Lung microvascular endothelial cell (primary cell): ENCODE data around the gene WDTC1. TPM values are rescaled to one million over a fixed set of nuclear protein-coding genes. Genes with fewer than 3 reads are reported as not detected.
"Not testable (repeated sequence)": the region's sequence is repeated elsewhere in the genome, so short reads cannot be mapped to it uniquely, and the experiment has no call there.

Experiments
- DNase-seq, 2 donors: peaks; one replicate each; pipeline versions ENCODE4 v3.0.0 to v3.0.0-alpha.2; 2010; ENCODE audit warnings: low read depth in 2 of 2
- total RNA-seq: library from RNA; depleted of rRNA; stranded (reverse); fragments of >200 nt; gene quantifications from 2 replicates; pipeline ENCODE4 v1.2.1, GENCODE V29; 2014

Gene WDTC1
- total RNA-seq: 15.0 and 26.0 TPM in 2 replicates

DNA sequence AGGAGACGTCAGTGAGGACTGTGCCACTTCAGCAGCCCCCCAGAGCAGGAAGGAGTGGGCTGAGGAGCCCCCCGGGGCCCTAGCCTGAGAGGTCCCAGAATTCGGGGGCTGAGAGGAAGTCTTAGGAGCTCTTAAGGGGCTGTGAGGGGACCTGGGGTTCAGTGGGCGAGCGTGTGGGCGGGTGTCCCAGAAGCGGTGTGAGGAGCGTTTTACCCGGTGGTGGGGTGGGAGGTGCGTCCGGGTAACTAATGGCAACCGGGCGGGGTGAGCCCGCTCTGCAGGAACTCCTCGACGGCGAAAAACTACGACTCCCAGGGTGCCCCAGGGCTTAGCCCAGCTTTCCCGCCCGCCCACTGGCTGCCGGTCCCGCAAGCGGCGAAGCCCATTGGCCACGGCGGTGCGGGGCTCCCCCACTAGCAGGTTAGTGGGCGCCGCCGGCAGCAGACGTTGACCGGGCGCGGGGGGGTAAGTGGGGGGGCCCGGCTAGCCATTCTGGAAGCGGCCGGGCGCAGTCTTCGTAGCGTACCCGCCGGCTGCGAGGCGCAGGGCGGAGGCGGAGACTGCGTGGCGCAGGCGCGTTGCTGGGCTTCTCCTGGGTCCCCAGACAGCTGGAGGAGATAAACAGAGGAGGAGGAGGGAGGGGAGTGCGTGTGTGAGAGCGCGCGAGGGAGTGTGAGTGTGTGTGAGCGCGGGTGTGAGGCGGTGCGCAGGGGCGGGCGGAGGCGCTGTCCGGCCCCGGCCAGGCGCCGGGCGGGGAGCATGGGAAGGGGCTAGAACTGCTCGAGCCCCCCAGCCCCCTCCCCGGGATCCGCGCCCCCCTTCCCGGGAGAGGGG, at the start of gene WDTC1:
Gene WDTC1 (plus strand): TSS at position 584 of the 834 bp plus-strand sequence. CDS start 26,423 bp downstream, outside the sequence.
- peak; percentile 98 for DNase-seq

GRCh38 chr1:27184665-27185064, 49.8 kb upstream of the WDTC1 start:
- not testable (repeated sequence) for DNase-seq

DNA sequence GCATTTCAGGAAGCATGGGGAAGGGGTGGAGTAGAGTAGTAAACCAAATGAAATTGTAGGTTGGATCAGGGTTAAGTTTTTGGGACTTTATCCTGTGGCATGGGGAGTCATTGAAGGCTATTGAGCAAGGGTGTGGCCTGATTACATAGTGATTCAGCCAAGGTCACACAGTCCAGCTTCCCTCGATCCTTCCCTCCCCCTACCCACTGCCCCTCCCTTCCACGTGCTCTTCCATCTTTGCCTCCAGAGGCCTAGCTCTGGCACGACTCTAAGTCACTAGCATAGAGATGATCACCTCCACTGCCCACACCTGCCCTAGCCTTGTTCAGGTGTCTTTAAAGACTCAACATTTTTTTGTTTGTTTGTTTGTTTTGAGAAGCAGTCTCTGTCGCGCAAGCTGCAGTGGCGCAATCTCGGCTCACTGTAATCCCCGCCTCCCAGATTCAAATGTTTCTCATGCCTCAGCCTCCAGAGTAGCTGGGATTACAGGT, 42.3 kb upstream of the WDTC1 start:
- DNase-seq: no peak

- DNase-seq: no peak
These were observed 41.2 kb upstream of the WDTC1 start for GRCh38 chr1:27193194-27193593.

DNA sequence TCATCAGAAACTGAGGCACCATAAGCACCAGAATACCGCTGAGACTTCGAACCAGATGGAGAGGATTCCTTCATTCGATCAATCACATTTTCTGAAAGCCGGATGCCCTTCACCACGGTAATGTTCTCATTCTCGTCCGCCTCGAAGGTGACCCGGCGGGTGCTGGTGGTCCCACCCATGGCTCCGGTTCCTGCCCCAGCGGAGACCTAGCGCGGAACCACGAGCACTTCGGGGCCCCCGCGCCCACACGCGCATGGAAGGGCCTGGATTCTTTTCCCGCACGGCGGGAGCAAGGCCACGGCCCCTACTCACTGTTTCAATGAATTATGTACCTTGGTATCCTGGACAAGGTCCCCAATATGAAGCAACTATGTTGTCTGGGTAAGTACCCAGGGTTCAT, 33.1 kb upstream of the WDTC1 start:
- DNase-seq: no peak

DNA sequence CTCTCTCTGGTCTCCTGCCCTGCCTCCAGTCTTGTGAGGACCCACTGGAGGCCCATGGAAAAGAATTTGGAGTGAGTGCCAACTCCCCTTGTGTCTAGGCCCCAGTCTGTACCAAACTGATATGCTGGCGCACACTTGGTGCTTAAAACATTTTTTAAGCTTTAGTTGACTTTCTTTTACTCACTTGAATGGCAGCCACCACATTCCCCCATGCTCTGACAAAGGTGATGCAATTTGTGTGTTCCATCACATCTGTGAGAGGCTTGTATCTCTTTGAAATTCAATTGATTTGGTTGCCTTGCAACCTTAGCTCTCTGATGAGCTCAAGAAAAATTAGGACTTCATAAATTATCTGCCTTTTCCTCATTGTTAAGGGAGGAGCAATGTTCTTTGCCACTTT, 30.5 kb upstream of the WDTC1 start:
- no peak for DNase-seq

- not testable (repeated sequence) for DNase-seq
These were observed 27.2 kb upstream of the WDTC1 start for GRCh38 chr1:27207238-27207637.

DNA sequence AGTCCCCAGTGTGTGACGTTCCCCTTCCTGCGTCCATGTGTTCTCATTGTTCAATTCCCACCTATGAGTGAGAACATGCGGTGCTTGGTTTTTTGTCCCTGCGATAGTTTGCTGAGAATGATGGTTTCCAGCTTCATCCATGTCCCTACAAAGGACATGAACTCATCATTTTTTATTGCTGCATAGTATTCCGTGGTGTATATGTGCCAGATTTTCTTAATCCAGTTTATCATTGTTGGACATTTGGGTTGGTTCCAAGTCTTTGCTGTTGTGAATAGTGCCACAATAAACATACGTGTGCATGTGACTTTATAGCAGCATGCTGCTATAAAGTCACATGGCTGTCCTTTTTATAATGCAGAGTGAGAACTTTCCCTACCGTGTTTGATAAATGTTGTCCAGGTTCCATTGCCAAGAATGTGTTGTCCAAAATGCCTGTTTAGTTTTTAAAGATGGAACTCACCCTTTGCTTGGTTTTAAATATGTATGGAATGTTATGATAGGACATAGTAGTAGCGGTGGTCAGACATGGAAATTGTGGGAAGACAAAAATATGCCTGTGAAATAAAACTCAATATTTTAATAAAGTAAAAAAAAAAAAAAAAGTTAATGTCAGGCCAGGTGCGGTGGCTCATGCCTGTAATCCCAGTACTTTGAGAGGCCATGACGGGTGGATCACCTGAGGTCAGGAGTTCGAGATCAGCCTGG, 26.1 kb upstream of the WDTC1 start:
- not testable (repeated sequence) for DNase-seq

GRCh38 chr1:27216466-27216865, 18.0 kb upstream of the WDTC1 start:
- DNase-seq: no peak

DNA sequence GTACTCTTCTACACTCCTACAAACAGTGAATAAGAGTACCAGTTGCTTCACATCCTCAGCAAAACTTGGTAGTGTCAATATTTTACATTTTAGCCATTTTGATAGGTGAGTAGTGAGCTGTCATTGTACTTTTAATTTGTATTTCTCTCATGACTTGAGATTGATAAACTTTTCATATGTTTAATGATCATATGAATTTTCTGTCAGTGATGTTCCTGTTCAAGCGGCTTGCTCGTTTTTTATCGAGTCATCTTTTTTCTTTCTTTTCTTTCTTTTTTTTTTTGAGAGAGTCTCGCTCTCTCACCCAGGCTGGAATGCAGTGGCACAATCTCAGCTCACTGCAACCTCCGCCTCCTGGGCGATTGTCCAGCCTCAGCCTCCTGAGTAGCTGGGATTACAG, 17.0 kb upstream of the WDTC1 start:
- DNase-seq: no peak

GRCh38 chr1:27218736-27219135, 15.7 kb upstream of the WDTC1 start:
- no peak for DNase-seq

DNA sequence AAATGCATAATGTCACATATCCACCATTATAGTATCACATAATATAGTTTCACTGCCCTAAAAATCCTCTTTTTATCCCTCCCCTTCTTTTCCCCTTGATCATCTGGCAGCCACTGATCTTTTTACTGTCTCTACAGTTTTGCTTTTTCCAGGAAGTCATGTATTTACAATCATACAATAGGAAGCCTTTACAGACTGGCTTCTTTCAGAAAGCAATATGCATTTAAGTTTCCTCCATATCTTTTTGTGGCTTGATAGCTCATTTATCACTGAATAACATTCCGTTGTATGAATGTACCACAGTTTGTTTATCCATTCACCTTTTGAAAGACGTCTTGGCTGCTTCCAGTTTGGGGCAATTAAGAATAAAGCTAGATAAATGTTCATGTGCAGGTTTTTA, 14.3 kb upstream of the WDTC1 start:
- DNase-seq: no peak

- not testable (repeated sequence) for DNase-seq
These were observed 13.5 kb upstream of the WDTC1 start for GRCh38 chr1:27220702-27221497.

DNA sequence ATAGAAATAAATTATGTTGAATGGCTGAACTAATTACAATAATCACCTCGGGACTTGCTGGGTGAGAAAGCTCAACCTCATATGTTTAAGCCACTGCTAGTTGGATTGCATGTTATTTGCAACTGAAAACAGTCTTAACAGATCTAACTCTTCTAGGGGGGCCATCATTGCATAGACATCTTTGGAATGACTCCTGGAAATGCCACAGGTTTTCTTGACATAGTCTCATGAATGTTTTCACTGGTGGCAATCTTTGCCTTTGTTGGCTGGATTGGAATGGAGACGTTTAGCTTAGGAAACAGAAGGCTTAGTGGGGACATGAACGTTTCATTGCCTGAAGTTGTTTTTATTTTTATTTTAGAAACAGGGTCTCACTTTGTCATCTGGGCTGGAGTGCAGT, 8.8 kb upstream of the WDTC1 start:
- no peak for DNase-seq

- no peak for DNase-seq
These were observed 6.7 kb upstream of the WDTC1 start for GRCh38 chr1:27227765-27228164.

- DNase-seq: no peak
These were observed 774 bp upstream of the WDTC1 start for GRCh38 chr1:27233667-27234048.

DNA sequence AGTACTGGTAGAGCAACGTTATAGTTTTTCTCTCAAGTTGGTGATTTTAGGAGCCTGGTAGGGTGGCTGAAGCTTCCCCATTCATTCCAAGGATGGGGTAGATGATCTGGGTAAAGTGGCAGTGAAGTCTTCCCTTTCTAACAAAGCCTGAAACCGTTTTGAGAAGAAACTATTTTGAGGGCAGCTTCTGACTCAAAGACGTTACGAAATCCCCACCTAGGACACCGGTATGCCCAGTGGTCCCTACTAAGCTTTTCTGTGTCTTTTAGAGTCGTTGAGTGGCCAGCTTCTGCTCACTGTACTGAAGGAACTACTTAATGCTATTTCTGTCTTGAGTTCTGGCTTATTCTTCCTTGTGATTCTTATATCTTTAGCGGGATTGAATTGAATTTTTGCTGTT, 1.4 kb downstream of the WDTC1 start:
- DNase-seq: no peak

DNA sequence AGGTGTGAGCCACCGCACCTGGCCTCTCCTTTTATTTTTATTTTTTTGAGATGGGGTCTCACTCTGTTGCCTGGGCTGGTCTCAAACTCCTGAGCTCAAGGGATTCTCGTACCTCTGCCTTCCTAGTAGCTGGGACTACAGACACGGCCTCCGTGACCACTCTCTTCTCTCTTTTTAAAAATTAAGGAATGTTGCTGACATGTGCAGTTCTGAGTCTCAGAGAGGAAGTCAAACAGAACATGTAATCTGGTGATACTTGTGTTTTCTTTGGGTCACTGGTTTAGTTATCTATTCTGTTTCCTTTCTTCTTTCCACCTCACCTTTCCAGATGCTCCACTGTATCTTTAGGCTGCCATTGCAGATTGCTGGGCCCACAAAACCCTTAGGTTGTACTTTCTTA, 2.7 kb downstream of the WDTC1 start:
- no peak for DNase-seq

GRCh38 chr1:27238032-27238431, 3.6 kb downstream of the WDTC1 start:
- no peak for DNase-seq

DNA sequence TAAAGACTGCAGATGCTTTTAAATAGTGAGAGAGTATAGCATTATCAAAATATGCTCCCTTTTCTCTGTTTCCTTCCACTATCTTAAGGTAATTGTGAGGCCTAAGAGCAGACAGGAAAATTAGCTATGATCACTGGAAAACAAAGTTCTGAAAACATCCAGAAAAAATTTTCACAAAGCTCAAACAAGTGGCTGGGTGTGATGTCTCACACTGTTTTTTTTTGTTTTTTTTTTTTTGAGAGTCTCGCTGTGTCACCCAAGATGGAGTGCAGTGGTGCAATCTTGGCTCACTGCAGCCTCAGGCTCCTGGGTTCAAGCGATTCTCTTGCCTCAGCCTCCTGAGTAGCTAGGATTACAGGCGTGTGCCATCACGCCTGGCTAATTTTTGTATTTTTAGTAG, 7.2 kb downstream of the WDTC1 start:
- no peak for DNase-seq

DNA sequence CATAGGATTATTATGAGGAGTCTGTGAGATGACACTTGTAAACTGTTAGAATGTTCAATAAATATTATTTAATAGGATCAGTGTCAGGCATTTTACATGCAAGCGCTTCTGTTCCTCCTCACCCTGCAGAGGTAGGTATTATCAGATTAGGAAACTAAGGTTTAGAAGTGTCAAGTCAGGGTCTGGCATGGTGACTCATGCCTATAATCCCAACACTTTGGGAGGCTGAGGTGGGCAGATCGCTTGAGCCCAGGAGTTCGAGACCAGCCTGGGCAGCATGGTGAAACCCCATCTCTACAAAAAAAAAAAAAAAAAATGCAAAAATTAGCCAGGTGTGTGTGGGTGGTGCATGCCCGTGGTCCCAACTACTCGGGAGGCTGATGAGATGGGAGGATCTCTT, 9.2 kb downstream of the WDTC1 start:
- not testable (repeated sequence) for DNase-seq

GRCh38 chr1:27246194-27246593, 11.8 kb downstream of the WDTC1 start:
- no peak for DNase-seq
